ENCODE measurements around the gene TRIM52.

DNA sequence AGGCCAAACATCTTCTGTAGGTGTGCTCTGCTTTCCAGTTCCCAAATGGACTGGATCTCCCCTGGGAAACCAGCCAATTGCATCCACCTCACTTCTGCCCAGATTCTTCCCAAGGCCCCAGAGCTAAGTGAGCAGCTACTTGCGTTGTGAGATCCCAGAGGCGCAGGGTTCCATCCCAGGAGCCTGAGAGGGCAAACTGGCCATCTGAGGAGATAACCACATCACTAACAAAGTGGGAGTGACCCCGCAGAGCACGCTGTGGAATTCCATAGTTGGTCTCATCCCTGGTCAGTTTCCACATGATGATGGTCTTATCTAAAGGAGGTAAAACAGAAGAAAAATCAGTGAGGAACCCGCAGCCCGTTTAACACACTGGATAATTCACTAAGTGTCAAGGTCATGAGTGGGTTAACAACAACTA lies 18.9 kb downstream of the TRIM52 start:
- TF ChIP-seq, protein P1, sequence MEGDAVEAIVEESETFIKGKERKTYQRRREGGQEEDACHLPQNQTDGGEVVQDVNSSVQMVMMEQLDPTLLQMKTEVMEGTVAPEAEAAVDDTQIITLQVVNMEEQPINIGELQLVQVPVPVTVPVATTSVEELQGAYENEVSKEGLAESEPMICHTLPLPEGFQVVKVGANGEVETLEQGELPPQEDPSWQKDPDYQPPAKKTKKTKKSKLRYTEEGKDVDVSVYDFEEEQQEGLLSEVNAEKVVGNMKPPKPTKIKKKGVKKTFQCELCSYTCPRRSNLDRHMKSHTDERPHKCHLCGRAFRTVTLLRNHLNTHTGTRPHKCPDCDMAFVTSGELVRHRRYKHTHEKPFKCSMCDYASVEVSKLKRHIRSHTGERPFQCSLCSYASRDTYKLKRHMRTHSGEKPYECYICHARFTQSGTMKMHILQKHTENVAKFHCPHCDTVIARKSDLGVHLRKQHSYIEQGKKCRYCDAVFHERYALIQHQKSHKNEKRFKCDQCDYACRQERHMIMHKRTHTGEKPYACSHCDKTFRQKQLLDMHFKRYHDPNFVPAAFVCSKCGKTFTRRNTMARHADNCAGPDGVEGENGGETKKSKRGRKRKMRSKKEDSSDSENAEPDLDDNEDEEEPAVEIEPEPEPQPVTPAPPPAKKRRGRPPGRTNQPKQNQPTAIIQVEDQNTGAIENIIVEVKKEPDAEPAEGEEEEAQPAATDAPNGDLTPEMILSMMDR (conservative IDR thresholded peaks at IDR 0.05 in 1 of 2, IDR thresholded peaks at IDR 0.05 in 1 of 2; ENCODE audit: low read depth in 1 of 2, low read length in 2 of 2) = no peak
- no peak for TF ChIP-seq EZH2 (IDR thresholded peaks at IDR 0.05; ENCODE audit: low read length, missing control alignments)

Measured in fibroblast of lung (primary cell).